GM12891 (cell line): ENCODE data around the gene MTO1.
"Not testable (repeated sequence)": the region's sequence is repeated elsewhere in the genome, so short reads cannot be mapped to it uniquely, and the experiment has no call there.

Experiments
- DNase-seq: peaks from one replicate; pipeline ENCODE4 v3.0.0; 2011; ENCODE audit warnings: low spot score; ENCODE audit not compliant: insufficient read length
- FAIRE-seq: peaks from 2 replicates; lab custom pipeline; 2011; peaks lifted over from hg19 to GRCh38; lab: Jason Lieb, UNC
- PAX5 ChIP-seq: IDR thresholded peaks from 2 replicates; pipeline ENCODE4 v1.6.1; 2011; ENCODE audit warnings: low read length, moderate library complexity, mild to moderate bottlenecking; ENCODE audit not compliant: insufficient read depth, severe bottlenecking
- POLR2A ChIP-seq: IDR thresholded peaks from 2 replicates; pipeline ENCODE4 v1.6.1; 2011; ENCODE audit warnings: low read depth, low read length, control low read depth
- POLR2AphosphoS5 ChIP-seq: IDR thresholded peaks from 2 replicates; pipeline ENCODE4 v1.6.1; 2011; ENCODE audit warnings: low read depth, low read length, control low read depth
- POU2F2 ChIP-seq: IDR thresholded peaks from 2 replicates; pipeline ENCODE4 v1.6.1; 2011; ENCODE audit warnings: low read depth, mild to moderate bottlenecking, control low read depth, low read length, moderate library complexity
- SPI1 ChIP-seq: IDR thresholded peaks from 2 replicates; pipeline ENCODE4 v1.6.1; 2011; ENCODE audit warnings: low read depth, low read length, control low read depth
- TAF1 ChIP-seq: IDR thresholded peaks from 2 replicates; pipeline ENCODE4 v1.6.1; 2011; ENCODE audit warnings: low read depth, low read length, control low read depth

MTO1 gene

GRCh38 chr6:73548458-73549446 is 87.2 kb downstream of the MTO1 start:
- FAIRE-seq (no peak), DNase-seq (no peak)
- TF ChIP-seq POU2F2 (no peak), SPI1 (no peak), POLR2AphosphoS5 (no peak), POLR2A (no peak), TAF1 (no peak), PAX5 (no peak)

GRCh38 chr6:73551115-73551514 is 89.6 kb downstream of the MTO1 start:
- FAIRE-seq, DNase-seq: not testable (repeated sequence)

GRCh38 chr6:73555380-73555949 is 93.9 kb downstream of the MTO1 start:
- FAIRE-seq, DNase-seq: not testable (repeated sequence)

DNA sequence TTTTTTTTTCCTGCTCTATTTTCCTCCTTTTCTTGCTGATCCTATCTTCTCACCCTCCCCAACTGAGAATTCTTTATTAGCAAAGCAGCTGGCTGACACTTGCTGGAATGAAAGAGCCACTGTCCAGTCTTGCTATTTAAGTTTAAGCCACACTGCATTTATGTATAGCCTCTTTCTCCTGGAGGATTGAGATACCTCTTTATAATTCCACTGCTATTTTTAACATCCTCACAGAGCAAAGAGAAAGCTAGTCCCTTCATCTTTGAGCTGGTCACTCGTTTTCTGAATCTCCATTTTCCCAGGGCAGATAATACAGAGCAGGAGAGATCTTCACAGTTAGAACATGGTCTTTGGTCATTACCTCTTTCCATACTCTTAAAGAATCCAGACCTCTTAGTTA is 95.3 kb downstream of the MTO1 start:
- FAIRE-seq, result no peak
- TF ChIP-seq PAX5, result no peak
- no peak for TF ChIP-seq TAF1
- no peak for TF ChIP-seq POU2F2
- TF ChIP-seq POLR2AphosphoS5, result no peak
- no peak for TF ChIP-seq POLR2A
- no peak for TF ChIP-seq SPI1
- DNase-seq, result no peak
